WTC11 (cell line): ENCODE results near the gene SPOPL. TPM values are rescaled to one million over a fixed set of nuclear protein-coding genes. Genes with fewer than 3 reads are reported as not detected.

Experiments used
- ATAC-seq: fragments of 200-7000 bp; cut with Tn5 transposase; 2 replicates; pipeline ENCODE4 v1.10.0; 2021; ENCODE audit warnings: mild to moderate bottlenecking, moderate library complexity
- CTCF ChIA-PET: fragments of 300-600 bp; sonication (Branson Sonifier 250); formaldehyde crosslinking; loops from one replicate; lab custom pipeline; 2021; ENCODE audit warnings: antibody characterized with exemption; lab: Charles Lee
- POLR2A ChIA-PET: fragments of 350-600 bp; sonication (Branson Sonifier 250); formaldehyde crosslinking; loops from one replicate; lab custom pipeline; 2021; ENCODE audit warnings: antibody characterized with exemption; lab: Charles Lee
- DNase-seq: peaks from one replicate; pipeline ENCODE4 v3.0.0; 2021; ENCODE audit warnings: low spot score
- H3K27ac Mint-ChIP-seq: 2 replicates; pipeline ENCODE4 v1.8.0; 2021; ENCODE audit warnings: mixed read lengths
- H3K27me3 Mint-ChIP-seq: 2 replicates; pipeline ENCODE4 v1.8.0; 2021; ENCODE audit warnings: low read depth, mild to moderate bottlenecking, moderate library complexity, mixed read lengths
- H3K36me3 Mint-ChIP-seq: 2 replicates; pipeline ENCODE4 v1.8.0; 2021; ENCODE audit warnings: mixed read lengths
- H3K4me1 Mint-ChIP-seq: 2 replicates; pipeline ENCODE4 v1.8.0; 2022; ENCODE audit warnings: mixed read lengths
- H3K4me3 Mint-ChIP-seq: 2 replicates; pipeline ENCODE4 v1.8.0; 2021; ENCODE audit warnings: mild to moderate bottlenecking, moderate library complexity, mixed read lengths
- H3K9me3 Mint-ChIP-seq: 2 replicates; pipeline ENCODE4 v1.8.0; 2021; ENCODE audit warnings: mixed read lengths
- AFF4 ChIP-seq: sonication (generic); formaldehyde crosslinking; IDR thresholded peaks from 2 replicates; pipeline ENCODE4 v1.8.1; 2023; ENCODE audit warnings: mild to moderate bottlenecking, missing genetic modification reagents, borderline replicate concordance
- CBFB ChIP-seq: sonication (generic); formaldehyde crosslinking; IDR thresholded peaks from 2 replicates; pipeline ENCODE4 v1.8.1; 2022; ENCODE audit warnings: mild to moderate bottlenecking, low read depth, missing genetic modification reagents
- FOXJ3 ChIP-seq: sonication (generic); formaldehyde crosslinking; IDR thresholded peaks from 2 replicates; pipeline ENCODE4 v1.9.0; 2021; ENCODE audit warnings: missing genetic modification reagents, mild to moderate bottlenecking, borderline replicate concordance
- FOXP1 ChIP-seq: sonication (generic); formaldehyde crosslinking; IDR thresholded peaks from 2 replicates; pipeline ENCODE4 v1.8.0; 2022; ENCODE audit warnings: missing genetic modification reagents, mild to moderate bottlenecking, moderate library complexity, borderline replicate concordance
- HMGA2 ChIP-seq: fragments of 250-450 bp; sonication (Bioruptor Pico); IDR thresholded peaks from 2 replicates; pipeline ENCODE4 v1.4.0; 2021; ENCODE audit warnings: mild to moderate bottlenecking, moderate library complexity
- JUN ChIP-seq: sonication (generic); formaldehyde crosslinking; IDR thresholded peaks from 2 replicates; pipeline ENCODE4 v1.8.0; 2023; ENCODE audit warnings: mild to moderate bottlenecking, missing genetic modification reagents
- KAT7 ChIP-seq: sonication (generic); formaldehyde crosslinking; IDR thresholded peaks from 2 replicates; pipeline ENCODE4 v1.8.1; 2023; ENCODE audit warnings: missing genetic modification reagents, mild to moderate bottlenecking, borderline replicate concordance
- MAX ChIP-seq: sonication (generic); formaldehyde crosslinking; IDR thresholded peaks from 2 replicates; pipeline ENCODE4 v1.8.0; 2022; ENCODE audit warnings: mild to moderate bottlenecking, missing genetic modification reagents
- NFYB ChIP-seq: sonication (generic); formaldehyde crosslinking; conservative IDR thresholded peaks from 2 replicates; pipeline ENCODE4 v1.8.0; 2022; ENCODE audit warnings: low read depth, missing genetic modification reagents
- RELA ChIP-seq: sonication (generic); formaldehyde crosslinking; IDR thresholded peaks from 2 replicates; pipeline ENCODE4 v1.8.1; 2022; ENCODE audit warnings: missing genetic modification reagents, mild to moderate bottlenecking, borderline replicate concordance
- SMAD3 ChIP-seq: sonication (generic); formaldehyde crosslinking; IDR thresholded peaks from 2 replicates; pipeline ENCODE4 v1.8.0; 2022; ENCODE audit warnings: missing genetic modification reagents, mild to moderate bottlenecking, borderline replicate concordance
- ZNF317 ChIP-seq: sonication (generic); formaldehyde crosslinking; IDR thresholded peaks from 2 replicates; pipeline ENCODE4 v1.8.1; 2023; ENCODE audit warnings: low read depth, mild to moderate bottlenecking, moderate library complexity, missing genetic modification reagents, borderline replicate concordance
- ZNF396 ChIP-seq: fragments of 250-450 bp; sonication (Bioruptor Pico); IDR thresholded peaks from 2 replicates; pipeline ENCODE4 v1.8.0; 2021; ENCODE audit warnings: mild to moderate bottlenecking, moderate library complexity, borderline replicate concordance
- ZNF416 ChIP-seq: fragments of 250-450 bp; sonication (Bioruptor Pico); IDR thresholded peaks from 2 replicates; pipeline ENCODE4 v1.9.0; 2021; ENCODE audit warnings: mild to moderate bottlenecking, inconsistent platforms
- ZNF671 ChIP-seq: fragments of 250-450 bp; sonication (Bioruptor Pico); IDR thresholded peaks from 2 replicates; pipeline ENCODE4 v1.8.0; 2021; ENCODE audit warnings: mild to moderate bottlenecking
- ZSCAN18 ChIP-seq: fragments of 250-450 bp; sonication (Bioruptor Pico); IDR thresholded peaks from 2 replicates; pipeline ENCODE4 v2.1.2; 2022; ENCODE audit warnings: mild to moderate bottlenecking, moderate library complexity
- total RNA-seq: library from RNA; stranded (reverse); gene quantifications from 3 replicates; pipeline ENCODE4 v1.2.3, GENCODE V29; 2021
- TF ChIP-seq, protein P1 (sequence below): sonication (generic); formaldehyde crosslinking; IDR thresholded peaks from 2 replicates; pipeline ENCODE4 v1.8.1; 2022; ENCODE audit warnings: low read depth, missing genetic modification reagents, borderline replicate concordance
- TF ChIP-seq, protein P2 (sequence below): fragments of 200-600 bp; IDR thresholded peaks from 2 replicates; pipeline ENCODE4 v1.8.0; 2022; ENCODE audit warnings: antibody characterized with exemption
- TF ChIP-seq, protein P3 (sequence below): fragments of 250-450 bp; sonication (Bioruptor Pico); IDR thresholded peaks from 2 replicates; pipeline ENCODE4 v1.9.0; 2021; ENCODE audit warnings: mild to moderate bottlenecking

SPOPL gene
- total RNA-seq, 1 experiment from 2014 or later = 13.3 TPM

GRCh38 chr2:138620431-138620830 lies 118.9 kb downstream of the SPOPL start:
- POLR2A ChIA-PET = no interaction called here
- ATAC-seq (no peak), DNase-seq (no peak)
- Mint-ChIP-seq H3K4me3 (no peak overlapping the region), H3K27me3 (no peaks in the 10 kb centered on the region), H3K27ac (no peak overlapping the region), H3K36me3 (no peaks in the 10 kb centered on the region), H3K9me3 (no peaks in the 10 kb centered on the region), H3K4me1 (no peaks in the 10 kb centered on the region)
- TF ChIP-seq, protein P1, sequence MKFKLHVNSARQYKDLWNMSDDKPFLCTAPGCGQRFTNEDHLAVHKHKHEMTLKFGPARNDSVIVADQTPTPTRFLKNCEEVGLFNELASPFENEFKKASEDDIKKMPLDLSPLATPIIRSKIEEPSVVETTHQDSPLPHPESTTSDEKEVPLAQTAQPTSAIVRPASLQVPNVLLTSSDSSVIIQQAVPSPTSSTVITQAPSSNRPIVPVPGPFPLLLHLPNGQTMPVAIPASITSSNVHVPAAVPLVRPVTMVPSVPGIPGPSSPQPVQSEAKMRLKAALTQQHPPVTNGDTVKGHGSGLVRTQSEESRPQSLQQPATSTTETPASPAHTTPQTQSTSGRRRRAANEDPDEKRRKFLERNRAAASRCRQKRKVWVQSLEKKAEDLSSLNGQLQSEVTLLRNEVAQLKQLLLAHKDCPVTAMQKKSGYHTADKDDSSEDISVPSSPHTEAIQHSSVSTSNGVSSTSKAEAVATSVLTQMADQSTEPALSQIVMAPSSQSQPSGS (CRISPR knock-in tag) = no peak
- TF ChIP-seq ZNF396 (CRISPR knock-in tag) (no peak), ZNF416 (CRISPR knock-in tag) (no peak), KAT7 (CRISPR knock-in tag) (no peak), HMGA2 (no peak), FOXJ3 (CRISPR knock-in tag) (no peak), ZSCAN18 (CRISPR knock-in tag) (no peak), AFF4 (CRISPR knock-in tag) (no peak), RELA (CRISPR knock-in tag) (no peak), ZNF317 (CRISPR knock-in tag) (no peak), NFYB (CRISPR knock-in tag) (no peak), SMAD3 (CRISPR knock-in tag) (no peak)
- TF ChIP-seq, protein P2, sequence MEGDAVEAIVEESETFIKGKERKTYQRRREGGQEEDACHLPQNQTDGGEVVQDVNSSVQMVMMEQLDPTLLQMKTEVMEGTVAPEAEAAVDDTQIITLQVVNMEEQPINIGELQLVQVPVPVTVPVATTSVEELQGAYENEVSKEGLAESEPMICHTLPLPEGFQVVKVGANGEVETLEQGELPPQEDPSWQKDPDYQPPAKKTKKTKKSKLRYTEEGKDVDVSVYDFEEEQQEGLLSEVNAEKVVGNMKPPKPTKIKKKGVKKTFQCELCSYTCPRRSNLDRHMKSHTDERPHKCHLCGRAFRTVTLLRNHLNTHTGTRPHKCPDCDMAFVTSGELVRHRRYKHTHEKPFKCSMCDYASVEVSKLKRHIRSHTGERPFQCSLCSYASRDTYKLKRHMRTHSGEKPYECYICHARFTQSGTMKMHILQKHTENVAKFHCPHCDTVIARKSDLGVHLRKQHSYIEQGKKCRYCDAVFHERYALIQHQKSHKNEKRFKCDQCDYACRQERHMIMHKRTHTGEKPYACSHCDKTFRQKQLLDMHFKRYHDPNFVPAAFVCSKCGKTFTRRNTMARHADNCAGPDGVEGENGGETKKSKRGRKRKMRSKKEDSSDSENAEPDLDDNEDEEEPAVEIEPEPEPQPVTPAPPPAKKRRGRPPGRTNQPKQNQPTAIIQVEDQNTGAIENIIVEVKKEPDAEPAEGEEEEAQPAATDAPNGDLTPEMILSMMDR = no peak
- CTCF ChIA-PET = no interaction called here

DNA sequence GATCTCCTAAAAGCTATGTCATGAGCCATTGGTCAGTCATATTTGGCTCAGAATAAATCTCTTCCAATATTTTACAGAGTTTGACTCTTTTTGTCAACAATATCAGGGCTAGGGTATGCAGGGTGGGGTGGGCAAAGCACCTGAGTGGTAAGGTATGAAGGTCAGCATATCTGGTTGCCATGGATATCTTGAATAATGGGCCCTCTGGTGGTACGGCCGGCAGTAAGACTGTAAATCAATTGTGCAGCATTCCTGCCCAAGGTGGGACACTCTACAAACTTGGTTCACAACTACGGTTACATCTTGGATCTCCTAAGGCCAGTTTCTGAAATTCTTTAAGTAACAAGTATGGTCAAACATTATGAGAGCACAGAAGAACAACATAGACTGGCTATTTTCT lies 119.6 kb downstream of the SPOPL start:
- peak; percentile 52; the same call in 1 of the 2 replicates for ATAC-seq
- no peak overlapping the region for H3K27ac Mint-ChIP-seq
- no peak overlapping the region for H3K4me3 Mint-ChIP-seq
- no peaks in the 10 kb centered on the region for H3K9me3 Mint-ChIP-seq
- H3K4me1 Mint-ChIP-seq = no peaks in the 10 kb centered on the region
- DNase-seq = no peak
- TF ChIP-seq ZNF671 (CRISPR knock-in tag) = no peak
- TF ChIP-seq MAX (CRISPR knock-in tag) = no peak
- no peak for TF ChIP-seq FOXP1 (CRISPR knock-in tag)
- no peak for TF ChIP-seq KAT7 (CRISPR knock-in tag)
- no peak for TF ChIP-seq CBFB (CRISPR knock-in tag)
- TF ChIP-seq, protein P3, sequence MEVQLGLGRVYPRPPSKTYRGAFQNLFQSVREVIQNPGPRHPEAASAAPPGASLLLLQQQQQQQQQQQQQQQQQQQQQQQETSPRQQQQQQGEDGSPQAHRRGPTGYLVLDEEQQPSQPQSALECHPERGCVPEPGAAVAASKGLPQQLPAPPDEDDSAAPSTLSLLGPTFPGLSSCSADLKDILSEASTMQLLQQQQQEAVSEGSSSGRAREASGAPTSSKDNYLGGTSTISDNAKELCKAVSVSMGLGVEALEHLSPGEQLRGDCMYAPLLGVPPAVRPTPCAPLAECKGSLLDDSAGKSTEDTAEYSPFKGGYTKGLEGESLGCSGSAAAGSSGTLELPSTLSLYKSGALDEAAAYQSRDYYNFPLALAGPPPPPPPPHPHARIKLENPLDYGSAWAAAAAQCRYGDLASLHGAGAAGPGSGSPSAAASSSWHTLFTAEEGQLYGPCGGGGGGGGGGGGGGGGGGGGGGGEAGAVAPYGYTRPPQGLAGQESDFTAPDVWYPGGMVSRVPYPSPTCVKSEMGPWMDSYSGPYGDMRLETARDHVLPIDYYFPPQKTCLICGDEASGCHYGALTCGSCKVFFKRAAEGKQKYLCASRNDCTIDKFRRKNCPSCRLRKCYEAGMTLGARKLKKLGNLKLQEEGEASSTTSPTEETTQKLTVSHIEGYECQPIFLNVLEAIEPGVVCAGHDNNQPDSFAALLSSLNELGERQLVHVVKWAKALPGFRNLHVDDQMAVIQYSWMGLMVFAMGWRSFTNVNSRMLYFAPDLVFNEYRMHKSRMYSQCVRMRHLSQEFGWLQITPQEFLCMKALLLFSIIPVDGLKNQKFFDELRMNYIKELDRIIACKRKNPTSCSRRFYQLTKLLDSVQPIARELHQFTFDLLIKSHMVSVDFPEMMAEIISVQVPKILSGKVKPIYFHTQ = no peak
- TF ChIP-seq JUN (CRISPR knock-in tag) = no peak
- CTCF ChIA-PET = no interaction called here
- no peaks in the 10 kb centered on the region for H3K27me3 Mint-ChIP-seq
- H3K36me3 Mint-ChIP-seq = no peaks in the 10 kb centered on the region
- POLR2A ChIA-PET = no interaction called here
